ENCODE data around the gene COTL1.
A peak's percentile ranks its signal among the peaks of the same experiment; 100 is the strongest.

The COTL1 gene, protein sequence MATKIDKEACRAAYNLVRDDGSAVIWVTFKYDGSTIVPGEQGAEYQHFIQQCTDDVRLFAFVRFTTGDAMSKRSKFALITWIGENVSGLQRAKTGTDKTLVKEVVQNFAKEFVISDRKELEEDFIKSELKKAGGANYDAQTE

DNA sequence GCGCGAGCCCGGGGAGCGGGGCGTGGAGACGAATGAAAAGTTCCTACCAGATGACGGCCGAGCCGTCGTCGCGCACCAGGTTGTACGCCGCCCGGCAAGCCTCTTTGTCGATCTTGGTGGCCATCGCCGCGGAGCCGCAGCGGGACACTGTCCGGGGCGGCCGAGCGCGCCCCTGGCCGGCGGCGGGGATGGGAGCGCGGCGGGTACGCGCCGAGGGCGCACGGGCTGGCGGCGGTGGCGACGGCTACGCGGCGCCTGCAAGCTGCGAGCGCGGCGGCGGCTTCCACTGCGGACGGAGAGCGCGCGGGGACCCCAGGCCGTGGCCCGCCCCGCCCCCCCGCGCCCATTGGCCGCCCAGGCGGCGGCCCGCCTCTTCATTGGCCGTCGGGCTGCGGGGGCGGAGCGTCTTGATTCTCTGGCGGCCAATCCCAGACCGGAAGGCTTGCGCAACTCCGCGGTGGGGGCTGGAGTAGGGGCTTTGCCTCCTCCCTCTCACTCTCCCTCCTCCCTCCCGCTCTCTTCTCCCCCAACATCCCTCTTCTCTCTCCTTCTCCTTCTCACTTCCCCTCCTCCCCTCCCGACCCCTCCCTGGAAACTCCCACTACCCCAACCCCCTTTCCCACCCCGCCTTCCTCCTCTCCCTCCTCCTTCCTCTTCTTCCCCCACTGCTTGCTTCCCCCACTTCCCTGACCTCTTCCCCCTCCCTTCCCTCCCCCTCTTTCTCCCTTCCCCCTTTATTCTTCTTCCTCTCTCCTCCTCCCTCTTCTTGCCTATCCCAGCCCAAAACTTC, at the start of gene COTL1:
COTL1 (minus strand) TSS at position 288 of the 790 bp plus-strand sequence; CDS start at position 124, 164 bp downstream.
- DNase-seq = peak; percentile 99

DNA sequence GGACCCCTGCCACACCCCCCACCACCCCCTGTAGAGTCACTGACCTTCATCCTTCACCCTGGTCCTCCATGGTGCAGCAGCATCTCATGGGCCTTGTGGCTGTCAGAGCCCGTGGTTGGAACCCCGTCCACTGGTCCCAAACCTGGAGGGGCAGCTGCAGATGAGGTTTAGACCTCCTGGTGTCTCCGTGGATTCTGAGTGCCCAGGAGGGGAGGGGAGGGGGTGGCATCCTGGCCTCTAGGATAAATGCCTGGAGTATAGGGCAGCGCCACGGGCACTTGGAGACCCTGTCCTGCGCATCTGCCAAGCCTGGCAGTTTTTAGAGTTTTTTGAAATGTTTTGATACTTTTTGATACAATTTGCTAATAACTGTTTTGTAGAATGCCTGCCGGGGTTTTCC, 48.0 kb upstream of the COTL1 start:
- DNase-seq = no peak

DNA sequence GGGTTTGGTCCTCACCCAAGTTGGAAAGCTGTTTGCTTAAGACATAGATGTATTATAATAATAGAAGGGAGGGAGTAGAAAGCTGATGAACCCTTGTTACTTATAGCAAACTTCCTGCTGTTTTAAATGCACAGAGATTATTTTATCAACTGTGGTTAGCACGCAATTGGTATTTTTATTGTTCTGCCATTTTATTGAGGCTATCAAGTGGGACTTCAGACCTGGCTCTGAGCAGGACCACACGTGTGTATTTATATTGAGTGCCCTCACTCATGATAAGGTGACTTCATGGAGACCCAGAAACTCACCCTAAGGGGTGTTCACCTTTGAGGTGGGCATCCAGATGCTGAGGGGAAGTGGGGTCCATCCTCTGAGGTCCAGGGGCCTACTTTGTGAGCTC, 47.5 kb upstream of the COTL1 start:
- DNase-seq = no peak

DNA sequence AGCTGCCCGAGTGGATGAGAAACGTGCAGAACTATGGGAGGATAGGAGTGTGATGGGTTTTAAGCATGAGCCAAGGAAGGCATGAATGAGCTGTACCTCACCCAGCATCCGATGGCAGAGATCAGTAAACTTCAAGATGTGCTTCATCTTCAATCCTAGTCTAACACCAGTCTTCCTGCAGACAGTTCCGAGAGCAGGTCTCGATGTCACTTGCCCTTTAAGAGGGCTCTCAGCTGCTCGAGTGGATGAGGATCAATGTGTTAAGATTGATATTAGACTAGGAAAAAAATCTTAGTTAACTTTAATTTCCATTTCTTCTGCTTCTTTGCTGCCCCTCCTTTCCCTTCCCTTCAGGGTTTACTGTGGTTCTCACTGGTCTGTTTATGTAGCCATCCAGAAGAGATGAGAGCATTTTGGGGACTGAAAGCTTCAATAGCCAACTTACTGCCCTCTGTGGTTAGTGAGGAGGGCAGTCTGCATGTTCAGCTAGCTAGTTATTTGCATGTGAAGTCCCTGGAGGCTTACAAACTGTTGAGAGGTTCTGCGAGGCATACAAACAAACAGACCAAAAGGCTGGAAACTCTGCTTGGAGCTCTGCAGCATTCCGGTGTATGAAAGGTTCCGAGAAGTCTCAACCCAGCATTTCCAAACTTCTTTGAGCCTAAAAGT, 45.7 kb upstream of the COTL1 start:
- DNase-seq = no peak

DNA sequence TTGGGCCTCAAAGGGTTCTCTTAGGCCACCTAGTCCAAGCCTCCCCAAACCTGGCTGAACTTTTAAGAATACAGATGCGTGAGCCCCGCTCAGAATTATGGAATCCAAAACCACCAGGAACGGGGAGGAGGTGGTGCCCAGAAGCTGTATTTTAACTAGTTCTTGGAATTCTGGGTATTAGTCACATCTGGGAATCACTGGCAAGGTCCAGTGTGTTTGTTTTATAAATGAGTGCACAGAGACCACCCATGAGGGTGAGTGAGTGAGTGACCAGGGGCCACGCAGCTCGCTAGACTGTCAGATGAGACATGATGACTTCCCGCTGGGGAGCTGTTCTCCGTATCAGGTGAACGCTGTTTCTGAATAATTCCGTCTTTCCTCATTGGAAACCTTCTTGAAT, 44.6 kb upstream of the COTL1 start:
- DNase-seq = no peak

DNA sequence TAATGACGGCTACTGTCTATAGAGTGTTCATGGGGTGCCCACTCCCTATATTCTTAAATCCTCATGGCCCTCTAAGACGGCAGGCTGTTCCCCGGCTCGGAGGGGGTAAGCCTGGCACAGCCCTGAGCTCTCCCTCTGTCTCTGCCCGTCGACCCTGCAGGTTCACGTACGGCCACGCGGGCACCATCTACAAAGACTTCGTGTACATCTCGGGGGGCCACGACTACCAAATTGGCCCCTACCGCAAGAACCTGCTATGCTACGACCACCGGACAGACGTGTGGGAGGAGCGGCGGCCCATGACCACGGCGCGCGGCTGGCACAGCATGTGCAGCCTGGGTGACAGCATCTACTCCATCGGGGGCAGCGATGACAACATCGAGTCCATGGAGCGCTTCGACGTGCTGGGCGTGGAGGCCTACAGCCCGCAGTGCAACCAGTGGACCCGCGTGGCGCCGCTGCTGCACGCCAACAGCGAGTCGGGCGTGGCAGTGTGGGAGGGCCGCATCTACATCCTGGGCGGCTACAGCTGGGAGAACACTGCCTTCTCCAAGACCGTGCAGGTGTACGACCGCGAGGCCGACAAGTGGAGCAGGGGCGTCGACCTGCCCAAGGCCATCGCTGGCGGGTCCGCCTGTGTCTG, 43.7 kb upstream of the COTL1 start:
- DNase-seq = no peak

DNA sequence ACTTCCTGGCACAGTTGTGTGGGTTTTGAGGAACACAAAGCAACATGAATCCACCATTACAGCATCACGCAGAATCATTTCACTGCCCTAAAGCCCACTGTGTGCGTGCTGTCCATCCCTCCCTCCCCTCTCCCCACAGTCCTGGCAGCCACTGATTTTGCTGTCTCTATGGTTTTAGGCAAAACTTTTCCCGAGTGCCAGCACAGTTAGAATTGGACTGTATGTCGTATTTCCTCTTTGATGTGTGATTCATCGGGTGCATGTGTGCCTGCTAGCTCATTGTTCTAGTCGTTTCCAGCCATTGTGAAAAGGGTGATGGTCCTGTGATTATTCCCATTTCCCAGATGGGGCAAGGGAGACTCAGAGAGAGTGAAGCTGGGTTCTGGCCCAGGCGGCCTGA, 43.1 kb upstream of the COTL1 start:
- no peak for DNase-seq

DNA sequence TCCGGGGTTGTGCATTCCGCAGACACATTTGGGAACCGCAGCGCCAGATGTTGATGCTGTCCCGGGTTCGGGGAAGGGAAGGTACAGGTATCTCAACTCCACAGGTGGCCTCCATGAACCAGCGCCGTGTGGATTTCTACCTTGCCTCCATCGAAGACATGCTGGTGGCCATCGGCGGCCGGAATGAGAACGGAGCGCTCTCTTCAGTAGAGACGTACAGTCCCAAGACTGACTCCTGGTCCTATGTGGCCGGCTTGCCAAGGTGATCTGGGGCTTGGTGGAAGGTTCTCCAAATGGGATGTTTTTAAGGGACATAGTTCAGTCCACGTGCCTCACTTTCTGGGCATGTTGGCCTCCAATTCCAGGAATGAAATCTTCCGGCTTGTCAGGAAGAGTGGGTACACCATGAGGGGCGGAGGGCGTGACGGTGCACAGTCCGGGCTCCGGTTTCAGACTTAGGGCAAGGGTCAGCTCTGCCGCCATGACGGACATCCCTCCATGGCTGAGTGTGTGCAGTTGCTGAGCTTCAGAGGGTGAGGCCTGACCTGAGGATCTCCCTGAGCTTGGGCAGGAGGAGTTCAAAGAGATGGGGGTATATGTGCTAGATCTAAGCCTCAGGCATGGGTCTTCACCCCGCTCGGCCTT, 41.9 kb upstream of the COTL1 start:
- DNase-seq = no peak

DNA sequence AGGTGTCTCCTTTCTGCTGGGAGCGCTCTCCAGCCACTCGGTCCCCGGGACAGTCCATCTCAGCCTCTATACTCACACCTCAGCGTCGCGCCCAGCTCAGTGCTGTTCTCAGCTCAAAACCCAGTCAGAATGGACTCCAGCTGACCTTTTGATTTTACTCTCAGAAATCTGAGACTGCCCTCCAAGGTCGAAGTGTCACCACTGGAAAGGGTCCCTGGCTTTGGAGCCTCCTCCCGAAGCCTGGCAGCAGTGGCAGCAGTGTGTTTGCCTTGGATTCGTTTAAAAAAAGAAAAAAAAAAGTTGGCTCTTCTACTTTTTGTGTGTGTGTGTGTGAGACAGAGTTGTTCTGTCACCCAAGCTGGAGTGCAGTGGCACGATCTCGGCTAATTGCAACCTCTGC, 40.8 kb upstream of the COTL1 start:
- DNase-seq = no peak

DNA sequence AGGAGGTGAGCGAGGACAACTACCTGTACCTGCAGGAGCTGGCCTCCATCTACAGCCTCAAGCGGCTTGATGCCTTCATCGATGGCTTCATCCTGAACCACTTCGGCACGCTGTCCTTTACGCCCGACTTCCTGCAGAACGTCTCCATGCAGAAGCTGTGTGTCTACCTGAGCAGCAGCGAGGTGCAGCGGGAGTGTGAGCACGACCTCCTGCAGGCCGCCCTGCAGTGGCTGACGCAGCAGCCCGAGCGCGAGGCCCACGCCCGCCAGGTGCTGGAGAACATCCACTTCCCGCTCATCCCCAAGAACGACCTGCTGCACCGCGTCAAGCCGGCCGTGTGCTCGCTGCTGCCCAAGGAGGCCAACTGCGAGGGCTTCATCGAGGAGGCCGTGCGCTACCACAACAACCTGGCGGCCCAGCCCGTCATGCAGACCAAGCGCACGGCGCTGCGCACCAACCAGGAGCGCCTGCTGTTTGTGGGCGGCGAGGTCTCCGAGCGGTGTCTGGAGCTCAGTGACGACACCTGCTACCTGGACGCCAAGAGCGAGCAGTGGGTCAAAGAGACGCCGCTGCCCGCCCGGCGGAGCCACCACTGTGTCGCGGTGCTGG, 39.5 kb upstream of the COTL1 start:
- no peak for DNase-seq

DNA sequence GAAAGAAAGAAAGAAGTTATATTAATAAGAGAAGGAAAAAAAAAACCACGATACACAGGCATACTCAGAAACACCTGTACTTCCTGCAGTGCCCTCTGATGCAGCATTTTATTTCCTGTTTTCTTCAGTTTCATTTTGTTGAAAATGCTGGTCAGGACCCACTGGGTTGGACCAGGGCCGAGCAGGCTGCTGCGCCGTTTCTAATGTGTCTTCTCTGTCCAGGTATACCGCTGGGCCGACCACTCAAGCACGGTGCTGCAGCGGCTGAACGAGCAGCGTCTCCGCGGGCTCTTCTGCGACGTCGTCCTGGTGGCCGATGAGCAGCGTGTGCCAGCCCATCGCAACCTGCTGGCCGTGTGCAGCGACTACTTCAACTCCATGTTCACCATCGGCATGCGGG, 38.8 kb upstream of the COTL1 start:
- no peak for DNase-seq

DNA sequence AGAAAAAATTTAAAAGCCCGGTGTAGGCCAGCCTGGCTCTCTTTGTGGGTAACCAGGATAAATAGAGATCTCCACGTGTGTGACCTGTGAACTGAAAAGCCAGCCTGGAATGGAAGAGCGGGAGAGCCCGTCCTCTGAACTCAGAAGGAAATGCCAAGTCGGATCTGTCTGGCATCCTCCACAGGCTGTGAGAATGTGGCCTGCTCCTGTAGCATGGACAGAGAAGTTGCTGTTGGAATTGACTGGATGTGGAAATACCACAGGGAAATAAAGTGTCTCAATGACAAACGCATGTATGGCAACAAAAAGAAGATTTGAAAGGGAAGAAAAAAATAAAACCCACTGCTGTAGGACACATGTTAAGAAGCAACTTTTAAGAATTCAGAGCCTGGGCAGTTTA, 37.1 kb upstream of the COTL1 start:
- no peak for DNase-seq

DNA sequence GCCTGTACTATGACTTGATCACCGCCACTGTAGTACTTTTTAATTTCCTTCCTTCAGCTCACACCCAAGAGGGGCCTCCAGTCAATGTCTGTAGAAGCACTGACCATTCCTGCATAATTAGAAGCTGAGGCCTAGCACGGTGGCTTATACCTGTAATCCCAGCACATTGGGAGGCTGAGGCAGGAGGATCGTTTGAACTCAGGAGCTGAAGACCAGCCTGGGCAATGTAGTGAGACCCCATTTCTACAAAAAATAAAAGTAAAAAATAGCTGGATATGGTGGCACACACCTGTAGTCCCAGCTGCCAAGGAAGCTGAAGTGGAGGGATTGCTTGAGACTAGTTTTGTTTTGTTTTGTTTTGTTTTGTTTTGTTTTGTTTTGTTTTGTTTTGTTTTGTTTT, 36.4 kb upstream of the COTL1 start:
- no peak for DNase-seq

DNA sequence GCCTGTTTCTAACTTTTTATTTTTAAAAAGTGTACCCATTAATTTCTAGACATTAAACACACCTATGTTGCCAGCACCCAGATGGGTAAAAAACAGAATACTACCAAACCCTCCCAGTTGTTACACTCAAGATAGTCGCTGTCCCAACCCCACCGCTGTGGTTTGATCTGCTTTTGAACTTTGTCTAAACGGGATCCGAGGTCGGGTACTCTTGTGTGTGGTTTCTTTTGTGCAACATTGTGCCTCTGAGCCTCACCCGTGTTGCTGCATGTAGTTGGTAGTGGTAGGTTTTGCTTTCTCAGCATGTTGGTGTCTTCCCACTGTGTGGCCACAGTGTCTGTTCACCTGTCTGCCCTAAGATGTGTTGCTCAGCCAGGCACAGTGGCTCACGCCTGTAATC, 34.7 kb upstream of the COTL1 start:
- no peak for DNase-seq

DNA sequence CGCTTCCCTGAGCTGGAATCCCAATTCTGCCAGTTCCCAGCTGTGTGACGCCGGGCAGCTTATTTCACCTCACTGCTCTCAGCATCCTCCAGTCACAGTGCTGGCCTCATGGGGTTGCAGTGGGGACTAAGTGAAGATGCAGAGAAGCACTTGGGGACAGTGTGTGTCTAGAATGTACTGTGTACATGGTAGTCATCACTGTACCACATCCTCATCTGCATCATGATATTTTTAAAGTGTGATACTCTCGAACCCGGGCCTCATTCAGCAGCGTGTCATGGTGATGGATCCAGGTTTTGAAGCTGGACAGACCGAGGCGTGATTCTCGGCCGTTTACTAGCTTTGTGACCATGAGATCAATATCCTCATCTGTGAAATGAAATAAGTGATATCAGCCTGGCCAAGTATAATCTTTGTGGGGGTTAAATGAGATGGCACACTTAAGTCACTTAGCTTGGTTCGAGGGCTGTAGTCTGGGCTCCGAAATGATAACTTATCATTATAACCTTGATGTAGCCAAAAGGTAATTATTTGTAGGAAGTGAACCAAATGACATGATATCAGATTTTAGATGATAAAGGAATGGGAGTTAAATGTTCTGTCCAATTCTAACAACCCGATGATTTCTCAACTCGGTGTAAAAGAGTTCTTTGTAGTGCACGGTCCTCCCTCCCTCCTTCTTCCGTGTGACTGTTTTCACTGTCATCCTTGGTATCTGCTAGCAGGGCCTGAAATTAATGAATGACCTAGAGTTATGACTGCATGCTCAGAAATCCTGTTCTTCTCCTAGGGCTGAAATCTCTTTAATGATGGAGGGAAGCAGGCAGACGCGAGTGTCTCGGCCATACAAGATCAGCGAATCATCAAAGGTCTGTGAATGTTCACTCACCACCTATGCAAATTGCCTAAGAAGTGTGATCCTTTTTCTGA, 32.4 kb upstream of the COTL1 start:
- DNase-seq = peak; percentile 82

DNA sequence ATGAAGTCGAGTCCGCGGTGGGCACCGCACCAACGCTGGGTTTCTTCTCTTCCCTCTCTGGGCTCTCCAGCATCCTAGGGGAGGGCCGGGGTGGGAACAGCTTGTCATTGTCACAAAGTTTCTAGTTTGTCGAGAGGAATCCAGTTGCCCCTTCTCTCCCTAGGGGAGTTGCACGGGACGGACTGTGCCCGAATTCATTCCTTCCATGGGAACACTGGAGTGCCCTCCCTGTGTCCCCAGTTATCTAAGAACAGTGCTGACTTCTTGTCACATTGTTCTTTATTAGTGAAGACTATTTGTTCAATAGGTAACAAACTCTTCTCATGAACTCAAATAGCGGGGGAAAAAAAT, 31.6 kb upstream of the COTL1 start:
- DNase-seq = no peak

DNA sequence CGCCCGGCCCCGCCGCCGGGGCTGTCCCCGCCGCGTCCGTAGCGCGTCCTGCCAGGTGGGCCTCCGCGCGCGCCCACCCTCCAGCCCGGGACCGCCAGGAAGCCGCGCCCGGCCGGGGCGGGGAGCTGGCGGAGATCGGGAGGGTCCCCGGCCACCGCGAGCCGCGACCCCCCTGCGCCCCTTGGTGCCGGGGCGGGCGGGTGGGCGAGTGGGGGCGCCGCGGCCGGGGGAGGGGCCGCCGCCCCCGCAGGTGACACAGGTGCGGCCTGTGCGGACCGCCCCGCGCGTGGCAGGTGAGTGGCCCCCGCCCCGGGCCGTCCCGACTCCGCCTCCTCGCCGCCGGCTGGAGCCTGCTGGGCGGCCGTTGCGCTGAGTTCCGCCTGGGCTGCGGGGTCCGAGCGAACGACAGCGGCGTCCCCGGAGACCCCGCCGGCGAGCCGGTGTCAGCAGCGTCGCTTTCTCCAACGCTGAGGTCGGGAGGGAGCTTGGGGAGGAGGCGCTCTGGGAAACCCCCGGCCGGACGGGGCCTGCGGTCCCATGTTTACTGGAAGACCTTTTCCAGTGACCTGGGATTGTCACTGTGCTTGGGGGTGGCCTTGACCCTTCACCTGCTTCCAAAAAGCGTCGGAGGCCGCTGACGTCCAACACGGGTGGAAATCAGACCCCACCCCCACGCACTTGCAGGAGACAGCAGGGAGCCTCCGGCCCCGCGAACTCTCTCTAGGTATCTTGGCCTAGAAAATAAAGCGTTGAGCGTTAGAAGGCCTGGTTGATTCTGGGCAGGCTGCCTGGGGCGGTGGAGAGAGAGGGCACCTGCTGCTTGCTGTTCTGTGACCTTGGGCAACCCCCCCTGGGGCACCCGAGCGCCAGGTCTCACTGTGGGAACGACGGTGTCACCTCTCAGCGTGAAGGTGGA, 31.0 kb upstream of the COTL1 start:
- DNase-seq = no peak

DNA sequence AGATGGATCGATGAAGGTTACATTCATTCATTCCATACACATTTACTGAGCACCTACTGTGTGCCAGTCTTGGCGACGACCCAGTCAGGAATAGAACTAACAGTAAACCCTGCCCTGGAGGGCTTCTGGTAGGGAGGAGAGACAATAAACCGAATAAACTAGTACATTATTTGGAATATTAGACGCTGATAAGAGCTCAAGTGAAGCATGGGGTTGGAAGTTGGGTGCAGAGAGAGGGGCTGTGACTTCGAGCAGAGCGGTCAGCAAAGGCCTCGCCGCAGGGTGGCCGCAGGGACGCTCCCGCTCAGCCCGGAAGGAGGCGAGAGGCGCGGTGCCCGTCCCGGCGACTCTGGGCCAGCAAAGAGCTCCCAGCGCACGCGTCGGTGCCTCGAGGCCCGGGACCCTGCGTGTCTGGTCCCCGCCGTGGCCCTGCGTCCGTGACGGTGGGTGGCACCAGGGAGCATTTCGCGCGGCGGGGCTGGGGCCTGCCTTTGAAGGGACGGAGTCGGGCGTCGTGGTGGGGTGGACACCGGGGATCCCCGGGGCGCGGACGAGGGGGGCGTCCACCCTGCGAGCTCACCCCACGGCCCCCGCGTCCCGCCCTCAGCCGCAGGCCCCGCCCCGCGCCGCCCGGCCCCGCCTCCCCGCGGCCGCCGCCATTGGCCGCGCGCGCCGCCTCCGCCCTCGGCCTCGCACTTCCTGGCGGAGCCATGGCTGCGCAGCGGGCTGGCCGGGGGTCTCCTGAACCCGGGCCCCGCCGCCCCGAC, 30.1 kb upstream of the COTL1 start, which contains the start of gene KLHL36:
KLHL36 (plus strand) TSS at position 684 of the 767 bp plus-strand sequence. CDS start 2,357 bp downstream, outside the sequence.
- DNase-seq = no peak

DNA sequence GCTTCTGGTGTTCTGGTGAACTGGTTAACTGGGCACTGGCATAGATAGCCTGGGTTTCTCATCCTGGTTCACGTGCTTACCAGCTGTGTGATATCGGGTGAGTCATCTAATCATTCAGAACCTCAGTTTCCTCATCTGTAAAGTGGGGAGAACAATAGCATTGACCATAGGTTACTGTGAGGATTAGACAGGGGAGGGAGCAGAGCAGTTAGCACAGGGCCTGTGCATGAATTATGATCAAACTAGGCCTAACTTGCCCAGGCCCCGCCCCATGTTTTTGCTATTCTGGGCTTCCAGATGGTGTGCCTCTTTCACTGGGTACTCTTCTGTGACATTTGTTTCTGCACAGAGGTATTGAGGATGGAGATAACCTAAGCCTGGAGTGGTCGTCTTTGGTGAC, 25.8 kb upstream of the COTL1 start:
- DNase-seq = no peak

DNA sequence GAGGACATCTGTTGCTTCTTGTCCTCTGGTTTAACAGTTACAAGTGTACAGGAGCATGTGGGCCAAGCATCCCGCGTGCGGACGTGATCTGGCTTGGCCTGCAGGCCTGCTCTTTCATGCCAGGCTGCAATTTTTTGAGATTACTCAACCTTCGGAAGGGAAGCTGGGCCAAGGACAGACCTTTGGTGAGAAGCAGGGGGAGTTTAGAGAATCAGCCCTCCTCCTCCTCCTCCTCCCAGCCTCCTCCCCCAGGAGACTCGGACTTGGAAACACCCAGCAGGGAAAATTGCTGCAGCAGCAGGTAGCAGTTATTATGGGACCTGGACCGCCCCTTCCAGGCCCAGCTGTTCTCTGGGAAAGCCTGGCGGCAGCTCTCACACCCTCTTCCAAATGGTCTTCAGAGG, 25.3 kb upstream of the COTL1 start:
- DNase-seq = peak; percentile 91

Data from fibroblast of upper back skin (primary cell).